ENCODE data around the gene DLG1. TPM values are rescaled to one million over a fixed set of nuclear protein-coding genes. Genes with fewer than 3 reads are reported as not detected.

DLG1 gene
- total and polyA plus RNA-seq, 9 of the 15 experiments (the other 6 are each of a cell fraction or from before 2014, with no cell fraction given): 9.4 to 63.5 (median 43.6) TPM

- DNase-seq (ENCODE audit: extremely low read depth in 1 of 4, low spot score in 3 of 4) (no peak), ATAC-seq (no peak), FAIRE-seq (no peak)
- in situ Hi-C loops (cut with MboI): no loop called here
- Histone ChIP-seq H3K4me3 (no peak overlapping the region), H3K79me2 (ENCODE audit: control insufficient read depth, insufficient read depth, low read length) (peaks cover 25% of the 10 kb centered on the region), H3K9me3 (replicated peaks; ENCODE audit: control insufficient read depth, insufficient read depth, low read depth, low read length) (no peaks in the 10 kb centered on the region), H3K9me1 (ENCODE audit: control insufficient read depth, insufficient read depth, low read length) (no peaks in the 10 kb centered on the region), H2AFZ (ENCODE audit: low read depth, low read length) (no peak overlapping the region), H3K4me2 (ENCODE audit: insufficient read depth, low read length) (no peak overlapping the region), H3K36me3 (ENCODE audit: control insufficient read depth, insufficient read depth, low read length) (no peaks in the 10 kb centered on the region), H3K27ac (ENCODE audit: extremely low read depth, low read depth, low read length) (no peak overlapping the region), H3K9ac (ENCODE audit: insufficient read depth in 1 of 2, low read depth in 2 of 2, low read length in 2 of 2) (no peak overlapping the region), H4K20me1 (replicated peaks; ENCODE audit: control insufficient read depth, insufficient read depth, low read length) (no peaks in the 10 kb centered on the region), H3K27me3 (ENCODE audit: control insufficient read depth in 2 of 2, insufficient read depth in 2 of 2, low read length in 2 of 2) (no peaks in the 10 kb centered on the region), H3K4me1 (replicated peaks in 1 of 2; ENCODE audit: control insufficient read depth in 2 of 2, insufficient read depth in 2 of 2, low read length in 2 of 2) (no peaks in the 10 kb centered on the region)
- no TSS peak for BruUV-seq (replicated peaks)
- intact Hi-C loops (cut with micrococcal nuclease): no loop called here
- CTCF ChIA-PET (ENCODE audit: low intra/inter-chr PET ratio): no interaction called here
- 89% methylated on average over 6 of the region's 6 CpGs for WGBS (ENCODE audit: insufficient coverage, low coverage, missing lambda C conversion rate)
- no peak for TF ChIP-seq BCLAF1 (IDR thresholded peaks at IDR 0.05; ENCODE audit: borderline replicate concordance in 1 of 2, control insufficient read depth in 1 of 2, low read depth in 2 of 2, low read length in 1 of 2)
- no peak for TF ChIP-seq MTA3 (IDR thresholded peaks at IDR 0.05; ENCODE audit: borderline replicate concordance)
- no peak for TF ChIP-seq TRIM24 (IDR thresholded peaks at IDR 0.05)
- POLR2A ChIA-PET: interaction anchor here (0.6 kb wide), 1 partner anchor 109 kb away, joined by 3 read pairs; no protein-coding TSS in a partner anchor
Measured at GRCh38 chr3:197165890-197166289, 132.5 kb downstream of the DLG1 start.
